Right atrium auricular region (tissue), 2 donors: Measurements from ENCODE around the gene MIGA2. TPM values are rescaled to one million over a fixed set of nuclear protein-coding genes. Genes with fewer than 3 reads are reported as not detected.

ENCODE experiments used
- DNase-seq: peaks from one replicate; pipeline ENCODE4 v3.0.0-alpha.2; 2019; ENCODE audit warnings: low spot score
- H3K27ac ChIP-seq, 2 donors: fragments of 200-600 bp; sonication (generic); 1 replicate in 1 of 2; 2 replicates in 1 of 2; pipeline ENCODE4 v1.5.1; 2016 to 2019
- H3K27me3 ChIP-seq, 2 donors: fragments of 200-600 bp; sonication (generic); one replicate each; pipeline versions ENCODE4 v1.5.1 to v1.6.0; 2017 to 2019
- H3K36me3 ChIP-seq: fragments of 200-600 bp; sonication (generic); one replicate; pipeline ENCODE4 v1.5.1; 2016
- H3K4me1 ChIP-seq, 2 donors: fragments of 200-600 bp; sonication (generic); one replicate each; pipeline versions ENCODE4 v1.5.1 to v1.6.0; 2017 to 2019
- H3K4me3 ChIP-seq, 2 donors: fragments of 200-600 bp; sonication (generic); 1 replicate in 1 of 2; 2 replicates in 1 of 2; pipeline ENCODE4 v1.5.1; 2017 to 2019; ENCODE audit warnings: mild to moderate bottlenecking in 1 of 2, moderate library complexity in 1 of 2
- H3K9me3 ChIP-seq, 2 donors: fragments of 200-600 bp; sonication (generic); one replicate each; pipeline ENCODE4 v1.5.1; 2019
- CTCF ChIP-seq, 2 donors: fragments of 200-600 bp; sonication (generic); IDR thresholded peaks; one replicate each; pipeline ENCODE4 v1.5.1; 2019; ENCODE audit warnings: antibody characterized with exemption in 2 of 2
- total RNA-seq, 2 donors: library from RNA; depleted of rRNA; stranded (reverse); fragments of >200 nt; gene quantifications; one replicate each; pipeline ENCODE4 v1.1.0, GENCODE V29; 2016

Gene MIGA2
- total RNA-seq, 2 donors from 2014 or later: 34.2 to 40.2 TPM

- H3K27me3 ChIP-seq: no peaks in the 10 kb centered on the region
- no peak overlapping the region for H3K4me3 ChIP-seq
- H3K27ac ChIP-seq: no peak overlapping the region
- TF ChIP-seq CTCF (IDR thresholded peaks at IDR 0.05): no peak
- no peak for DNase-seq
- H3K36me3 ChIP-seq: peaks cover 41% of the 10 kb centered on the region
- no peaks in the 10 kb centered on the region for H3K9me3 ChIP-seq
- H3K4me1 ChIP-seq: peaks cover 0 to under 1% of the 10 kb centered on the region in 2 donors
Observed at GRCh38 chr9:129089246-129089645, 52.8 kb downstream of the MIGA2 start.

GRCh38 chr9:129093602-129094386 lies 57.4 kb downstream of the MIGA2 start:
- H3K36me3 ChIP-seq: peaks cover 50% of the 10 kb centered on the region
- no peaks in the 10 kb centered on the region for H3K9me3 ChIP-seq
- H3K4me1 ChIP-seq: peaks cover 0 to 7% of the 10 kb centered on the region in 2 donors
- no peak overlapping the region for H3K27ac ChIP-seq
- DNase-seq: no peak
- H3K27me3 ChIP-seq: no peaks in the 10 kb centered on the region
- no peak for TF ChIP-seq CTCF (IDR thresholded peaks at IDR 0.05)
- H3K4me3 ChIP-seq: no peak overlapping the region

- H3K4me1 ChIP-seq: peaks cover 0 to 7% of the 10 kb centered on the region in 2 donors
- H3K27ac ChIP-seq: no peak overlapping the region
- H3K36me3 ChIP-seq: peaks cover 42% of the 10 kb centered on the region
- no peaks in the 10 kb centered on the region for H3K27me3 ChIP-seq
- no peak for DNase-seq
- no peak for TF ChIP-seq CTCF (IDR thresholded peaks at IDR 0.05)
- no peak overlapping the region for H3K4me3 ChIP-seq
- no peaks in the 10 kb centered on the region for H3K9me3 ChIP-seq
Observed at GRCh38 chr9:129094387-129095169, 58.2 kb downstream of the MIGA2 start.

- Histone ChIP-seq H3K9me3 (no peaks in the 10 kb centered on the region), H3K27me3 (no peaks in the 10 kb centered on the region), H3K4me3 (no peak overlapping the region), H3K4me1 (peaks cover 0 to 7% of the 10 kb centered on the region in 2 donors), H3K36me3 (peaks cover 38% of the 10 kb centered on the region), H3K27ac (no peak overlapping the region)
- no peak for DNase-seq
- TF ChIP-seq CTCF (IDR thresholded peaks at IDR 0.05): no peak
Observed at GRCh38 chr9:129095170-129095667, 58.8 kb downstream of the MIGA2 start.

- Histone ChIP-seq H3K9me3 (no peaks in the 10 kb centered on the region), H3K4me3 (no peak overlapping the region), H3K27ac (no peak overlapping the region), H3K36me3 (peaks cover 38% of the 10 kb centered on the region), H3K4me1 (peaks cover 0 to 7% of the 10 kb centered on the region in 2 donors), H3K27me3 (no peaks in the 10 kb centered on the region)
- DNase-seq: no peak
- TF ChIP-seq CTCF (IDR thresholded peaks at IDR 0.05): no peak
Observed at GRCh38 chr9:129095908-129096307, 59.5 kb downstream of the MIGA2 start.
